GM20431 (cell line): ENCODE results near the gene SGCE.

ENCODE experiments used
- in situ Hi-C: fragments of 300-500 bp; cut with MseI, MboI; formaldehyde crosslinking; loops from one replicate; pipeline ENCODE4 v1.15.0; 2020; ENCODE audit warnings: low sequenced_read_pairs; ENCODE audit not compliant: unreplicated experiment

SGCE gene

GRCh38 chr7:94578614-94579013, 77.3 kb downstream of the SGCE start:
- in situ Hi-C loops = no loop called here

DNA sequence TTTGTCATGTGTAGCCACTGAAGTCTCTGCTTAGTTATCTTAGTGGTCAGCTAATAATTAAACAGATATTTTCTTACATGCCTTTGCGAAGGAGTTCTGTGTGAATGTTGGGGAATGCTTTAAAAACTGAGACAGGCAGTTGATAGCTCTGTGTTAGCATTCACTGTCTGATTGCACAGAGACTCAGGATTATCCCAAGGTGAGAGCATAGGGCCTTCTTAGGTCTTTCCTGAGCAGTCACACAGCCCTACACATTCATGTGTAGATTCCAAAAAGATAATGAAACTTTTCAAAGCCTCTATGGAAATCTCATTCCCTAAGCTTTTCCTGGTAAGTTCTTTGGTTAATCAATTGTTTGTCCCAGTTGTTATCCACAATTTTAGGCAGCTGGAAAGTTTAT, 78.6 kb downstream of the SGCE start:
- in situ Hi-C loops = no loop called here

DNA sequence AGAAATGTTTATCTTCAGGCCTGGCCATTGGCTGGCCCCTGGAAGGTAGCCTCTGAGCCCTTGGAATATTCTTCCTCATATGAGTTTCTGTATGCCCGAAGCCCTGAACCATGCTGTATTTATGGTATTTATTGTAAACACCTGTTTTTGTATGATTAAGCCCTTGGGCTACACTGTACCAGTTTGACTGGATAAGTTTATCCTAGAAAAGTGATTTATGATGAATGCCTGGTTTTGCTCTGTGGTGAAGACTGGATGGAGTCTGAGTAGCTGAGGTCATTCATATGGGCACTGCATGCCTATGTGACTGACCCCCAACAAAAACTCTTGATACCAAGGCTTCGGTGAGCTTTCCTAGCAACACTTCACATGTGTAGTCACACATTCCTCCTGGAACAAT, 79.6 kb downstream of the SGCE start:
- in situ Hi-C loops = no loop called here

DNA sequence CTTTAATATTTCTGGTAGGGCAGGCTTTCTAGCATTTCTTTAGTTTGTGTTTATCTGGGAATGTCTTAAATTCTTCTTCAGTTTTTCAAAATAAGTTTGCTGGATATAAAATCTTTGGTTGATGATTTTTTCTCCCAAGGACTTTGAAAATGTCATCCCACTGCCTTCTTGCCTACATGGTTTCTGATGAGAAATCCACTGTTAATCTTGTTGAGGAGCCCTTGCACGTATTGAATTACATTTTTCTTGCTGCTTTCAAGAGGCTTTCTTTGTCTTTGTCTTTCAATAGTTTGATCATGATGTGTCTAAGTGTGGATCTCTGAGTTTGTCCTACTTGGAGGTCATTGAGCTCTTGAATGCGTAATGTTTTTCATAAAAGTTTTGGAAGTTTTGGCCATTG, 80.3 kb downstream of the SGCE start:
- in situ Hi-C loops = no loop called here

GRCh38 chr7:94571816-94572215, 84.1 kb downstream of the SGCE start:
- in situ Hi-C loops = no loop called here

GRCh38 chr7:94567396-94567795, 88.5 kb downstream of the SGCE start:
- in situ Hi-C loops = no loop called here

DNA sequence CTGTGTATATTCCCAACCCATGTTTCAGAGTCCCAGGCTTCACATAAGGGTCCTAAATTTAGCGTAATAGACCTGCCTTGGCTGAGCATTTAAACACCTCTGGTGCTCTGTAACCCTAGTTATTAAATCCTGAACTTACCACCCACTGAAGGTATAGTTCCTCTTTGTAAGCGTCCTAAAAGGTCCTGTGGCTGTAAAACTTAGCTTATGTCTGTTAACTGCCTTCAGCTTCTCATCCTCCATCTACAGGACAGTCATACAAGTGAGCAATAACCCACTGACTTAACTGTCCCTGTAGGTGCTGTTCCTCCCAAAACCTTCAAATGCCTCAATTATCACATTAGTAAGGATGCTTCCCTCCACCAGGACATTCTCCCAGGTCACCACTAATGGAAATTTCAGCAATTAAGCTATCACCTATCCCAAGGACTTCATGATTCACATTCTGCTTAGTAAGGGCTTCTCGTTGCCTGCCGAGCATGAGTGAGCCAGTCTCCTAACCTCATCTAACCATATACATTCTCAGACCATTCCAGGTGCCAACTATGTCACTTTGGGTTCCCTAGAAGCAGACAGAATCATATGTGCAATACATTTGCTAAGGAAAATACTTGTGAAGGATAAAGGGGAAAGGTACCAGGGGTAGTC, 90.6 kb downstream of the SGCE start:
- in situ Hi-C loops = no loop called here

GRCh38 chr7:94562525-94562924, 93.4 kb downstream of the SGCE start:
- in situ Hi-C loops = no loop called here

GRCh38 chr7:94561841-94562514, 94.0 kb downstream of the SGCE start:
- in situ Hi-C loops = no loop called here

GRCh38 chr7:94559972-94560371, 96.0 kb downstream of the SGCE start:
- in situ Hi-C loops = no loop called here

- in situ Hi-C loops = no loop called here
Measured at GRCh38 chr7:94557215-94557614, 98.7 kb downstream of the SGCE start.

GRCh38 chr7:94556028-94556427, 99.9 kb downstream of the SGCE start:
- in situ Hi-C loops = no loop called here

- in situ Hi-C loops = no loop called here
Measured at GRCh38 chr7:94547126-94547525, 108.8 kb downstream of the SGCE start.

DNA sequence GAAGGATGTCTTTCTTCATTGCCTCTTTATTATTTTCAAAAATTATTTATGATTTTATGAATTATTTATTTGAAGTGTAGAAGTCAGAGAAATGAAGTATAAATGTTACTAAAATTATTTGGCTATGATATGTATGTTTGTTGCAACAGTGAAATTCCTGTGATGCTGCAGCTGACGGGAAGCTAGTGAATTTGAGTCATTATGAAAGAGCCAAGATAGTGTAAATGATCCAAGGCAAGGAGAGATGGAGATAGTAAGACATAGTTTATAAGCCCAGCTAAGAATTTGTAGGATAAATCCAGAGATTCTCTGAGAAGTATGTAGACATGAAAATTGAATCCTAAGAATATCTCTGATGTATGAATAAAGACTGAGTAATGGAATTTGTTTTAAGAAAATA, 115.5 kb downstream of the SGCE start:
- in situ Hi-C loops = no loop called here
